ENCODE results near the gene KAT14.

- no peak for TF ChIP-seq CTCF (IDR thresholded peaks at IDR 0.05)
- TF ChIP-seq POLR2A (IDR thresholded peaks at IDR 0.05): no peak
These were observed 5.0 kb upstream of the KAT14 start for GRCh38 chr20:18132663-18133062.

All from tibial nerve (tissue), 3 donors.